ENCODE results near the gene EBF3. TPM values are rescaled to one million over a fixed set of nuclear protein-coding genes. Genes with fewer than 3 reads are reported as not detected.

Gene EBF3
- total and polyA plus RNA-seq, 9 of the 15 experiments (the other 6 are each of a cell fraction or from before 2014, with no cell fraction given), result not detected

DNA sequence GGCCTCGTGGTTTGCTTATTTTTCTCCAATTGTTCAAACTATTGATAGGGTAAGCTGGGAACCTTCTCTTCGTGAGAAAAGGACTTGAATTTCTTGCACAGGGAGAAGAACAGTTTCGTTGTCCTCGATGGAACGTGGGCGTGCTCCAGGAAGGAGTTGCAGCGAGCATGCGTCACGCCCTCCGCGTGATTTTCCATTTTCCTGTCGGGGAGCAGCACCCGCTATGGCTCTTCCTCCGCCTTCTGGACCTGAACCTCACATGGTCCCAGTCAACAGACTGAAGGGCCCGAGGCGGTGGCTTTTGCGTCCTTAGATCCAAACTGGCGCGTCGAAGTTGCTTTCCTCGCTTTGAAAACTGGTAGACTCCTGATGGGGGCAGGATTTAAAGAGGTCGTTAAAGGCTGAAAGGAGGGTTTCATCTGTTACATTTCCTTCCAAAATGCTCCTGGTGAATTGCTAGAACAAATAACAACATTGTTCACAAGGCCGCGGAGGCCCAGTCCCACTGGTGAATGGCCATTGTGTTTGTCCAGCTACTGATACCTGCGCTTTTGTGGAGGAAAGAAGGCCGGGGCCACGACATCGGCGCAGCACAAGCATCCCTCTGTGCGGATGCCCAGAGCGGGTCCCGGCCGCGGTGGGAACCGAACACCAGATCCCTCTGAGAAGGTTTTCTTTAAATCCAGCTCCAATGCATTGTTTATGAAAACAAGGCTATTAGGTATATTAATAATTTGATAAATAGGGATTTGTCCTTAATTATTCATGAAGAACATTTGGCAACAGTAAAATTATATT, 75.9 kb downstream of the EBF3 start (continued):
- TF ChIP-seq CREBBP (IDR thresholded peaks at IDR 0.05; ENCODE audit: low read depth, low read length), result no peak
- no peak for TF ChIP-seq ZBTB34 (CRISPR knock-in tag; IDR thresholded peaks at IDR 0.05)
- TF ChIP-seq SRF (CRISPR knock-in tag; IDR thresholded peaks at IDR 0.05), result no peak

DNA sequence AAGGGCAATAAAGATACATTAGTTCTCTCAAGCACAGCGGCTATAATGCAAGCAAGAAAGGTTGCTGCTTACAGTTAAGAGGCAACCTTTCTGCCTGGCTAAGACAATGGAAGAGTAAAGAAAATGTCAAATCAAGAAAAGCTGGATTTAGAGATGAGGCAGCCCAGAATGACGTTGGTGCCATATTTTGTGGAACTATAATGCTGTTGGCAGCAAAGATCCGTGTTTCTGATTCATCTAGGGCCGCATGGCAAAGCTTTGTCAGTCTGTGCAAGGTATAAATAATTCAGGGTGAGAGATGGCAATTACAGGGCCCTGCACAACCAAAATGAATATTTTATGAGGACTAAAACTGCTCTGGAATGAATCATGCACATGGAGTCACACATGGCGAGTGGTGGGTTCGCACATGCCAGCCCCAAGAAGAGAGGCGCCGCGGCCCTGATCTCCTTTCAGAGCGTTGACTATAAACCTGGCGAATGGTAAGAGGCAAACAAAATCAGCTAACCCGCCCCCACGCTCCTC, 76.6 kb downstream of the EBF3 start:
- no peak for ATAC-seq
- POLR2A ChIA-PET, result interaction anchor here (0.6 kb wide), 1 partner anchor 635 kb away, joined by 3 read pairs; no protein-coding TSS in a partner anchor
- no peak overlapping the region for H2AFZ ChIP-seq (ENCODE audit: low read depth, low read length)
- TF ChIP-seq, protein P1, sequence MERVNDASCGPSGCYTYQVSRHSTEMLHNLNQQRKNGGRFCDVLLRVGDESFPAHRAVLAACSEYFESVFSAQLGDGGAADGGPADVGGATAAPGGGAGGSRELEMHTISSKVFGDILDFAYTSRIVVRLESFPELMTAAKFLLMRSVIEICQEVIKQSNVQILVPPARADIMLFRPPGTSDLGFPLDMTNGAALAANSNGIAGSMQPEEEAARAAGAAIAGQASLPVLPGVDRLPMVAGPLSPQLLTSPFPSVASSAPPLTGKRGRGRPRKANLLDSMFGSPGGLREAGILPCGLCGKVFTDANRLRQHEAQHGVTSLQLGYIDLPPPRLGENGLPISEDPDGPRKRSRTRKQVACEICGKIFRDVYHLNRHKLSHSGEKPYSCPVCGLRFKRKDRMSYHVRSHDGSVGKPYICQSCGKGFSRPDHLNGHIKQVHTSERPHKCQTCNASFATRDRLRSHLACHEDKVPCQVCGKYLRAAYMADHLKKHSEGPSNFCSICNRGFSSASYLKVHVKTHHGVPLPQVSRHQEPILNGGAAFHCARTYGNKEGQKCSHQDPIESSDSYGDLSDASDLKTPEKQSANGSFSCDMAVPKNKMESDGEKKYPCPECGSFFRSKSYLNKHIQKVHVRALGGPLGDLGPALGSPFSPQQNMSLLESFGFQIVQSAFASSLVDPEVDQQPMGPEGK (CRISPR knock-in tag; IDR thresholded peaks at IDR 0.05; ENCODE audit: borderline replicate concordance), result no peak
- no peak for TF ChIP-seq ZNF121 (CRISPR knock-in tag; conservative IDR thresholded peaks at IDR 0.05)
- no peak for TF ChIP-seq NEUROD1 (IDR thresholded peaks at IDR 0.05; ENCODE audit: borderline replicate concordance, low read depth, low read length, partially characterized antibody)
- TF ChIP-seq, protein P2, sequence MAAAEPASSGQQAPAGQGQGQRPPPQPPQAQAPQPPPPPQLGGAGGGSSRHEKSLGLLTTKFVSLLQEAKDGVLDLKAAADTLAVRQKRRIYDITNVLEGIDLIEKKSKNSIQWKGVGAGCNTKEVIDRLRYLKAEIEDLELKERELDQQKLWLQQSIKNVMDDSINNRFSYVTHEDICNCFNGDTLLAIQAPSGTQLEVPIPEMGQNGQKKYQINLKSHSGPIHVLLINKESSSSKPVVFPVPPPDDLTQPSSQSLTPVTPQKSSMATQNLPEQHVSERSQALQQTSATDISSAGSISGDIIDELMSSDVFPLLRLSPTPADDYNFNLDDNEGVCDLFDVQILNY (CRISPR knock-in tag; IDR thresholded peaks at IDR 0.05), result no peak
- no peak for TF ChIP-seq PML (IDR thresholded peaks at IDR 0.05; ENCODE audit: low read length)
- TF ChIP-seq HIVEP1 (CRISPR knock-in tag; IDR thresholded peaks at IDR 0.05), result no peak
- TF ChIP-seq POLR2AphosphoS5 (IDR thresholded peaks at IDR 0.05; ENCODE audit: control insufficient read depth, insufficient read depth, low read depth, low read length), result no peak
- TF ChIP-seq CEBPG (CRISPR knock-in tag; IDR thresholded peaks at IDR 0.05), result no peak
- TF ChIP-seq CEBPG (tag; conservative IDR thresholded peaks at IDR 0.05 in 1 of 2, IDR thresholded peaks at IDR 0.05 in 1 of 2), result no peak
- no peak for TF ChIP-seq FOXM1 (IDR thresholded peaks at IDR 0.05; ENCODE audit: low read depth)
- no peak for TF ChIP-seq FOXM1 (CRISPR knock-in tag; IDR thresholded peaks at IDR 0.05; ENCODE audit: low read depth)
- TF ChIP-seq DACH1 (IDR thresholded peaks at IDR 0.05; ENCODE audit: partially characterized antibody), result no peak
- no peak for TF ChIP-seq GABPB1 (CRISPR knock-in tag; IDR thresholded peaks at IDR 0.05)

More for the DNA sequence above, 76.6 kb downstream of the EBF3 start:
- Histone ChIP-seq H3K9me1 (ENCODE audit: control insufficient read depth, insufficient read depth, low read length) (no peaks in the 10 kb centered on the region), H3K79me2 (ENCODE audit: control insufficient read depth, insufficient read depth, low read length) (no peaks in the 10 kb centered on the region), H4K20me1 (replicated peaks; ENCODE audit: control insufficient read depth, insufficient read depth, low read length) (no peaks in the 10 kb centered on the region), H3K4me3 (no peak overlapping the region), H3K4me1 (replicated peaks in 1 of 2; ENCODE audit: control insufficient read depth in 2 of 2, insufficient read depth in 2 of 2, low read length in 2 of 2) (no peaks in the 10 kb centered on the region), H3K9me3 (replicated peaks; ENCODE audit: control insufficient read depth, insufficient read depth, low read depth, low read length) (no peaks in the 10 kb centered on the region), H3K4me2 (ENCODE audit: insufficient read depth, low read length) (no peak overlapping the region), H3K36me3 (ENCODE audit: control insufficient read depth, insufficient read depth, low read length) (no peaks in the 10 kb centered on the region), H3K9ac (ENCODE audit: insufficient read depth in 1 of 2, low read depth in 2 of 2, low read length in 2 of 2) (no peak overlapping the region), H3K27me3 (ENCODE audit: control insufficient read depth in 2 of 2, insufficient read depth in 2 of 2, low read length in 2 of 2) (peaks cover 2 to 39% of the 10 kb centered on the region in 2 experiments; a peak in 4 of 5 replicates), H3K27ac (ENCODE audit: extremely low read depth, low read depth, low read length) (no peak overlapping the region)
- FAIRE-seq, result no peak
- 5% methylated on average over 13 of the region's 13 CpGs for WGBS (ENCODE audit: insufficient coverage, low coverage, missing lambda C conversion rate)
- CTCF ChIA-PET (ENCODE audit: low intra/inter-chr PET ratio), result no interaction called here
- no TSS peak for BruUV-seq (replicated peaks)
- in situ Hi-C loops (cut with MboI), result no loop called here
- intact Hi-C loops (cut with micrococcal nuclease), result no loop called here
- DNase-seq (ENCODE audit: extremely low read depth in 1 of 4, low spot score in 3 of 4), result no peak
